Measurements from ENCODE around the gene ATP5ME.
A peak's percentile ranks its signal among the peaks of the same experiment; 100 is the strongest.

The ATP5ME gene

DNA sequence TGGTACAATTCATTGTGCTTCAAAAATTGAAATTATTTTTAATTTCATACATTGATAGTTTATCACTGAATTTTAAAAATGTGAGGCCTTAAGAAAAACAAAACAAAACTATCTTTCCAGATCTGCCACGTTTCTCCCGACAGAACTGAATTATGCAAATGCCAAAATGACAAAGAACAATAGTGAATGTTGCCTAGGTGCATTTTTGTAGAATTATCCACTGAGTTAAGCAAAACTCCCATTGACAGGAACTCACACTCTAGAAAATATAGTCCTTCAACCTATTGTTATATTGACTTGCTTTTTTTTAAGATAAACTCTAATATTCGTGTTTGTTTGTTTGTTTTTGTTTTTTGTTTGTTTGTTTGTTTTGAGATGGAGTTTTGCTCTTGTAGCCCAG, 38.0 kb upstream of the ATP5ME start:
- Histone ChIP-seq H3K4me1 (ENCODE audit: insufficient read depth, low read length) (peaks cover 30% of the 10 kb centered on the region), H3K27me3 (ENCODE audit: insufficient read depth, low read length, poor library complexity) (no peaks in the 10 kb centered on the region), H3K4me3 (ENCODE audit: low read depth in 1 of 2, low read length in 2 of 2) (no peak overlapping the region), H4K20me1 (ENCODE audit: insufficient read depth, low read length) (peaks cover 66% of the 10 kb centered on the region), H3K9ac (ENCODE audit: low read depth, low read length) (no peak overlapping the region), H3K36me3 (ENCODE audit: insufficient read depth, low read length) (peaks cover 41% of the 10 kb centered on the region), H2AFZ (ENCODE audit: low read depth, low read length) (no peak overlapping the region), H3K79me2 (ENCODE audit: insufficient read depth, low read length) (peaks cover 84% of the 10 kb centered on the region), H3K27ac (ENCODE audit: low read length) (no peak overlapping the region), H3K4me2 (ENCODE audit: insufficient read depth, low read length) (0 out of 2 replicates have a peak overlapping the region, but pooled peaks have one; percentile 31), H3K9me3 (ENCODE audit: insufficient read depth, low read length, severe bottlenecking) (no peaks in the 10 kb centered on the region)
- no peak for DNase-seq
- ATAC-seq (ENCODE audit: insufficient read depth, low read depth), result no peak
- no peak for TF ChIP-seq EZH2 (IDR thresholded peaks at IDR 0.05; ENCODE audit: borderline replicate concordance, low read depth, low read length, severe bottlenecking)
- TF ChIP-seq, protein P1, sequence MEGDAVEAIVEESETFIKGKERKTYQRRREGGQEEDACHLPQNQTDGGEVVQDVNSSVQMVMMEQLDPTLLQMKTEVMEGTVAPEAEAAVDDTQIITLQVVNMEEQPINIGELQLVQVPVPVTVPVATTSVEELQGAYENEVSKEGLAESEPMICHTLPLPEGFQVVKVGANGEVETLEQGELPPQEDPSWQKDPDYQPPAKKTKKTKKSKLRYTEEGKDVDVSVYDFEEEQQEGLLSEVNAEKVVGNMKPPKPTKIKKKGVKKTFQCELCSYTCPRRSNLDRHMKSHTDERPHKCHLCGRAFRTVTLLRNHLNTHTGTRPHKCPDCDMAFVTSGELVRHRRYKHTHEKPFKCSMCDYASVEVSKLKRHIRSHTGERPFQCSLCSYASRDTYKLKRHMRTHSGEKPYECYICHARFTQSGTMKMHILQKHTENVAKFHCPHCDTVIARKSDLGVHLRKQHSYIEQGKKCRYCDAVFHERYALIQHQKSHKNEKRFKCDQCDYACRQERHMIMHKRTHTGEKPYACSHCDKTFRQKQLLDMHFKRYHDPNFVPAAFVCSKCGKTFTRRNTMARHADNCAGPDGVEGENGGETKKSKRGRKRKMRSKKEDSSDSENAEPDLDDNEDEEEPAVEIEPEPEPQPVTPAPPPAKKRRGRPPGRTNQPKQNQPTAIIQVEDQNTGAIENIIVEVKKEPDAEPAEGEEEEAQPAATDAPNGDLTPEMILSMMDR (IDR thresholded peaks at IDR 0.05; ENCODE audit: borderline replicate concordance, extremely low read depth, low read length, poor library complexity, severe bottlenecking), result no peak

DNA sequence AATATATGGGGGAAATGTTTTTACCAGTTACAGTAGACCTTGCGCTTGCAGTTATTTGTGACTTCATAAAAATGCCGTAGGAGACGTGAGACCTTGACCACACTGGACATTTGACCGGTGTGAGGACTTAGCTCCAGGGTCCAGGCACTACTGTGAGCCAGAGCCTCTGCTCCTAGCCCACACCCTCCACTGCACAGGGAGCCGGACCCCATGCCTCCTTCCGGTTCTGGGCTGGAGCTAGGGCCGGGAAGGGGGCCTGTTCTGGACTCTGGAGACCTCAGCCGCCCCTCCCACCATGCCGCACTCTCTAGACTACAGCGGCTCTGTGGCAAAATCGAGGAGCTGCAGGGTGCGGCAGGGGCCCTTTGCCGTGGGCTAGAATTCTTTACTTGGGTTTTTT, 36.8 kb upstream of the ATP5ME start:
- Histone ChIP-seq H3K27me3 (ENCODE audit: insufficient read depth, low read length, poor library complexity) (no peaks in the 10 kb centered on the region), H3K36me3 (ENCODE audit: insufficient read depth, low read length) (peaks cover 43% of the 10 kb centered on the region), H3K27ac (ENCODE audit: low read length) (no peak overlapping the region), H3K4me3 (ENCODE audit: low read depth in 1 of 2, low read length in 2 of 2) (no peak overlapping the region), H4K20me1 (ENCODE audit: insufficient read depth, low read length) (peaks cover 71% of the 10 kb centered on the region), H3K4me2 (ENCODE audit: insufficient read depth, low read length) (0 out of 2 replicates have a peak overlapping the region, but pooled peaks have one; percentile 4), H3K79me2 (ENCODE audit: insufficient read depth, low read length) (peaks cover 92% of the 10 kb centered on the region), H3K9ac (ENCODE audit: low read depth, low read length) (no peak overlapping the region), H3K4me1 (ENCODE audit: insufficient read depth, low read length) (peaks cover 36% of the 10 kb centered on the region), H2AFZ (ENCODE audit: low read depth, low read length) (no peak overlapping the region), H3K9me3 (ENCODE audit: insufficient read depth, low read length, severe bottlenecking) (no peaks in the 10 kb centered on the region)
- DNase-seq (no peak), ATAC-seq (ENCODE audit: insufficient read depth, low read depth) (no peak)
- no peak for TF ChIP-seq EZH2 (IDR thresholded peaks at IDR 0.05; ENCODE audit: borderline replicate concordance, low read depth, low read length, severe bottlenecking)
- TF ChIP-seq, protein P1 (IDR thresholded peaks at IDR 0.05; ENCODE audit: borderline replicate concordance, extremely low read depth, low read length, poor library complexity, severe bottlenecking), result no peak

- no peaks in the 10 kb centered on the region for H3K27me3 ChIP-seq (ENCODE audit: insufficient read depth, low read length, poor library complexity)
- peaks cover 39% of the 10 kb centered on the region for H3K4me1 ChIP-seq (ENCODE audit: insufficient read depth, low read length)
- H3K36me3 ChIP-seq (ENCODE audit: insufficient read depth, low read length), result peaks cover 45% of the 10 kb centered on the region
- peak overlapping the region; percentile 63; the same call in 1 of the 2 replicates for H3K4me2 ChIP-seq (ENCODE audit: insufficient read depth, low read length)
- no peak for ATAC-seq (ENCODE audit: insufficient read depth, low read depth)
- peaks cover 90% of the 10 kb centered on the region for H3K79me2 ChIP-seq (ENCODE audit: insufficient read depth, low read length)
- no peak overlapping the region for H3K4me3 ChIP-seq (ENCODE audit: low read depth in 1 of 2, low read length in 2 of 2)
- no peak for DNase-seq
- no peaks in the 10 kb centered on the region for H3K9me3 ChIP-seq (ENCODE audit: insufficient read depth, low read length, severe bottlenecking)
- no peak overlapping the region for H3K27ac ChIP-seq (ENCODE audit: low read length)
- H2AFZ ChIP-seq (ENCODE audit: low read depth, low read length), result no peak overlapping the region
- no peak overlapping the region for H3K9ac ChIP-seq (ENCODE audit: low read depth, low read length)
- TF ChIP-seq EZH2 (IDR thresholded peaks at IDR 0.05; ENCODE audit: borderline replicate concordance, low read depth, low read length, severe bottlenecking), result no peak
- TF ChIP-seq, protein P1 (IDR thresholded peaks at IDR 0.05; ENCODE audit: borderline replicate concordance, extremely low read depth, low read length, poor library complexity, severe bottlenecking), result no peak
- H4K20me1 ChIP-seq (ENCODE audit: insufficient read depth, low read length), result peaks cover 68% of the 10 kb centered on the region
These were observed 36.0 kb upstream of the ATP5ME start for GRCh38 chr4:710116-710515.

- Histone ChIP-seq H3K27me3 (ENCODE audit: insufficient read depth, low read length, poor library complexity) (no peaks in the 10 kb centered on the region), H3K4me1 (ENCODE audit: insufficient read depth, low read length) (peaks cover 43% of the 10 kb centered on the region), H3K9me3 (ENCODE audit: insufficient read depth, low read length, severe bottlenecking) (no peaks in the 10 kb centered on the region), H3K4me3 (ENCODE audit: low read depth in 1 of 2, low read length in 2 of 2) (no peak overlapping the region), H4K20me1 (ENCODE audit: insufficient read depth, low read length) (peaks cover 60% of the 10 kb centered on the region), H3K9ac (ENCODE audit: low read depth, low read length) (no peak overlapping the region), H3K36me3 (ENCODE audit: insufficient read depth, low read length) (peaks cover 41% of the 10 kb centered on the region), H2AFZ (ENCODE audit: low read depth, low read length) (no peak overlapping the region), H3K27ac (ENCODE audit: low read length) (no peak overlapping the region), H3K4me2 (ENCODE audit: insufficient read depth, low read length) (peak overlapping the region; percentile 63; the same call in 1 of the 2 replicates), H3K79me2 (ENCODE audit: insufficient read depth, low read length) (peaks cover 82% of the 10 kb centered on the region)
- no peak for ATAC-seq (ENCODE audit: insufficient read depth, low read depth)
- DNase-seq, result no peak
- TF ChIP-seq EZH2 (IDR thresholded peaks at IDR 0.05; ENCODE audit: borderline replicate concordance, low read depth, low read length, severe bottlenecking), result no peak
- TF ChIP-seq, protein P1 (IDR thresholded peaks at IDR 0.05; ENCODE audit: borderline replicate concordance, extremely low read depth, low read length, poor library complexity, severe bottlenecking), result no peak
These were observed 35.3 kb upstream of the ATP5ME start for GRCh38 chr4:709348-709747.

Data from DND-41 (cell line).